Measurements from ENCODE around the gene CDH15. TPM values are rescaled to one million over a fixed set of nuclear protein-coding genes. Genes with fewer than 3 reads are reported as not detected.

CDH15 gene
- total and polyA plus RNA-seq, 2 of the 13 experiments (the other 11 are each of a cell fraction or from before 2014, with no cell fraction given): 0.74 to 2.2 TPM

- intact Hi-C loops (cut with micrococcal nuclease; ENCODE audit: unreplicated experiment): loop anchor here (5.0 kb wide), 1 partner anchor 47 kb away; the partner anchor contains the start of gene ZNF778
- no peak overlapping the region for H2AFZ ChIP-seq (ENCODE audit: low read length)
- FAIRE-seq: no peak
- no peak for DNase-seq (ENCODE audit: low spot score)
- H3K4me3 ChIP-seq (replicated peaks in 1 of 3; ENCODE audit: insufficient read depth in 1 of 3, low read depth in 2 of 3, low read length in 3 of 3): peak overlapping the region in 2 of 3 experiments; percentile 13 to 62; a peak in 2 of 6 replicates
- no peaks in the 10 kb centered on the region for H3K79me2 ChIP-seq (ENCODE audit: insufficient read depth, low read length)
- no TSS peak for BruUV-seq (replicated peaks)
- H3K36me3 ChIP-seq (replicated peaks in 1 of 2; ENCODE audit: control insufficient read depth in 1 of 2, insufficient read depth in 2 of 2, low read length in 2 of 2): no peaks in the 10 kb centered on the region
- H4K20me1 ChIP-seq (ENCODE audit: insufficient read depth, low read length): peaks cover 17% of the 10 kb centered on the region
- in situ Hi-C loops (cut with HindIII; ENCODE audit: extremely low pct_ligation_motif_present, low pct_unique_long_range_greater_than_20kb): no loop called here
- POLR2A ChIA-PET: interaction anchor here (0.7 to 1.3 kb wide), 13 partner anchors 13 to 433 kb away, joined by 3 to 10 read pairs (median 3); partner anchors contain the start of genes GALNS, SLC22A31 and TRAPPC2L
- H3K9me3 ChIP-seq (ENCODE audit: low read length): no peaks in the 10 kb centered on the region
- CTCF ChIA-PET (ENCODE audit: low intra/inter-chr PET ratio, low total read pairs): interaction anchor here (3.4 kb wide), 1 partner anchor 331 kb away, joined by 17 read pairs; no protein-coding TSS in a partner anchor
- peaks cover 62% of the 10 kb centered on the region for H3K4me1 ChIP-seq (ENCODE audit: insufficient read depth, low read length)
- no peak overlapping the region for H3K27ac ChIP-seq (ENCODE audit: extremely low read length, insufficient read depth, low read length)
- H3K27me3 ChIP-seq (ENCODE audit: control insufficient read depth in 1 of 2, insufficient read depth in 2 of 2, low read length in 2 of 2): peaks cover 50 to 83% of the 10 kb centered on the region in 2 experiments
- WGBS (ENCODE audit: low lambda C conversion rate): 42% methylated on average over 25 of the region's 34 CpGs
- no peak overlapping the region for H3K9ac ChIP-seq (ENCODE audit: insufficient read depth, low read depth, low read length)
- peak overlapping the region; percentile 68 for H3K4me2 ChIP-seq (ENCODE audit: low read depth, low read length)
- ATAC-seq: no peak
- TF ChIP-seq ZSCAN25 (CRISPR knock-in tag; IDR thresholded peaks at IDR 0.05): no peak
- peak; percentile 61; the same call in 1 of the 2 replicates for TF ChIP-seq SAFB2 (CRISPR knock-in tag; IDR thresholded peaks at IDR 0.05; ENCODE audit: borderline replicate concordance, low read depth)
- TF ChIP-seq ZMAT5 (CRISPR knock-in tag; IDR thresholded peaks at IDR 0.05; ENCODE audit: borderline replicate concordance, low read depth): no peak
- no peak for TF ChIP-seq SMARCC2 (IDR thresholded peaks at IDR 0.05)
- no peak for TF ChIP-seq ZNF510 (CRISPR knock-in tag; IDR thresholded peaks at IDR 0.05; ENCODE audit: low read depth)
- TF ChIP-seq YEATS2 (CRISPR knock-in tag; IDR thresholded peaks at IDR 0.05; ENCODE audit: borderline replicate concordance): no peak
- TF ChIP-seq GABPB1 (CRISPR knock-in tag; IDR thresholded peaks at IDR 0.05): peak; percentile 26; the same call in 1 of the 2 replicates
- TF ChIP-seq NRL (CRISPR knock-in tag; IDR thresholded peaks at IDR 0.05; ENCODE audit: borderline replicate concordance): peak; percentile 19; the same call in 1 of the 2 replicates
- TF ChIP-seq MBNL3 (CRISPR knock-in tag; conservative IDR thresholded peaks at IDR 0.05): no peak
- TF ChIP-seq GATAD1 (CRISPR knock-in tag; IDR thresholded peaks at IDR 0.05): no peak
- TF ChIP-seq GABPA (IDR thresholded peaks at IDR 0.05; ENCODE audit: low read depth, low read length): no peak
- no peak for TF ChIP-seq GABPA (CRISPR knock-in tag; IDR thresholded peaks at IDR 0.05; ENCODE audit: low read depth)
- TF ChIP-seq CTCF (CRISPR knock-in tag; IDR thresholded peaks at IDR 0.05): peak; percentile 37
- no peak for TF ChIP-seq ZBTB42 (CRISPR knock-in tag; IDR thresholded peaks at IDR 0.05)
- no peak for TF ChIP-seq LBX2 (CRISPR knock-in tag; IDR thresholded peaks at IDR 0.05; ENCODE audit: borderline replicate concordance)
- TF ChIP-seq ZNF547 (CRISPR knock-in tag; IDR thresholded peaks at IDR 0.05): 0 out of 2 replicates have a peak, but pooled peaks have one; percentile 12
- TF ChIP-seq GPN1 (CRISPR knock-in tag; IDR thresholded peaks at IDR 0.05; ENCODE audit: borderline replicate concordance): peak; percentile 45; the same call in 1 of the 2 replicates
- TF ChIP-seq ZNF333 (CRISPR knock-in tag; IDR thresholded peaks at IDR 0.05; ENCODE audit: borderline replicate concordance): peak; percentile 45; the same call in 1 of the 2 replicates
- TF ChIP-seq ZNF552 (CRISPR knock-in tag; IDR thresholded peaks at IDR 0.05; ENCODE audit: borderline replicate concordance): no peak
- no peak for TF ChIP-seq CAMTA2 (CRISPR knock-in tag; IDR thresholded peaks at IDR 0.05; ENCODE audit: borderline replicate concordance)
- no peak for TF ChIP-seq ZNF614 (CRISPR knock-in tag; IDR thresholded peaks at IDR 0.05; ENCODE audit: borderline replicate concordance)
These were observed 967 bp upstream of the CDH15 start for GRCh38 chr16:89170346-89171215.
